CD14-positive monocyte (primary cell): Measurements from ENCODE around the gene LGI4. TPM values are rescaled to one million over a fixed set of nuclear protein-coding genes. Genes with fewer than 3 reads are reported as not detected.

Experiments
- DNase-seq, 3 donors: peaks; one replicate each; pipeline ENCODE4 v3.0.0-alpha.2; 2011 to 2022
- H2AFZ ChIP-seq: 2 replicates; pipeline ENCODE4 v1.6.0; 2012; ENCODE audit warnings: mild to moderate bottlenecking, low read depth, low read length, inconsistent platforms; ENCODE audit not compliant: insufficient read depth, poor library complexity, severe bottlenecking
- H3K27ac ChIP-seq, 2 donors: 1 replicate in 1 of 2; 2 replicates in 1 of 2; pipeline ENCODE4 v1.5.1; 2012 to 2013; ENCODE audit warnings: low read length in 2 of 2, control low read depth in 1 of 2, inconsistent platforms in 1 of 2, low read depth in 1 of 2, mild to moderate bottlenecking in 1 of 2
- H3K27me3 ChIP-seq, 2 donors: one replicate each; pipeline versions ENCODE4 v1.6.0 to v1.6.1; 2011 to 2013; ENCODE audit warnings: low read length in 2 of 2; ENCODE audit not compliant: control insufficient read depth in 2 of 2, insufficient read depth in 2 of 2
- H3K36me3 ChIP-seq, 2 donors: replicated peaks in 1 of 2; 1 replicate in 1 of 2; 2 replicates in 1 of 2; pipeline versions ENCODE4 v1.5.1 to v1.6.1; 2012 to 2013; ENCODE audit warnings: low read length in 2 of 2, control low read depth in 1 of 2, inconsistent platforms in 1 of 2, mild to moderate bottlenecking in 1 of 2; ENCODE audit not compliant: insufficient read depth in 2 of 2, control insufficient read depth in 1 of 2
- H3K4me1 ChIP-seq, 2 donors: 1 replicate in 1 of 2; 2 replicates in 1 of 2; pipeline versions ENCODE4 v1.5.1 to v1.6.1; 2012 to 2013; ENCODE audit warnings: low read length in 2 of 2, control low read depth in 1 of 2, inconsistent platforms in 1 of 2, mild to moderate bottlenecking in 1 of 2, moderate library complexity in 1 of 2; ENCODE audit not compliant: insufficient read depth in 2 of 2, control insufficient read depth in 1 of 2
- H3K4me2 ChIP-seq: replicated peaks from 2 replicates; pipeline ENCODE3; 2012; ENCODE audit warnings: low read length, moderate library complexity, mild to moderate bottlenecking; ENCODE audit not compliant: poor library complexity, severe bottlenecking; ENCODE audit errors: extremely low read depth
- H3K4me3 ChIP-seq, 3 experiments: fragments of 200-600 bp in 1 of 3; sonication (generic) in 1 of 3; replicated peaks in 1 of 3; 1 replicate in 2 of 3; 2 replicates in 1 of 3; pipeline ENCODE4 v1.5.1; 2011 to 2013; ENCODE audit warnings: low read length in 3 of 3, mild to moderate bottlenecking in 3 of 3, control low read depth in 2 of 3, low read depth in 2 of 3, inconsistent platforms in 1 of 3, moderate library complexity in 1 of 3
- H3K79me2 ChIP-seq: 2 replicates; pipeline ENCODE4 v1.6.0; 2012; ENCODE audit warnings: mild to moderate bottlenecking, control low read depth, inconsistent platforms, low read length, moderate library complexity; ENCODE audit not compliant: insufficient read depth
- H3K9ac ChIP-seq: 2 replicates; pipeline ENCODE4 v1.6.0; 2017; ENCODE audit warnings: low read length, mild to moderate bottlenecking; ENCODE audit not compliant: insufficient read depth, poor library complexity, severe bottlenecking
- H3K9me3 ChIP-seq, 2 donors: replicated peaks in 1 of 2; 1 replicate in 1 of 2; 2 replicates in 1 of 2; pipeline versions ENCODE4 v1.5.1 to v1.6.1; 2012 to 2013; ENCODE audit warnings: low read length in 2 of 2, control low read depth in 1 of 2; ENCODE audit not compliant: control insufficient read depth in 1 of 2, insufficient read depth in 1 of 2
- H4K20me1 ChIP-seq: 2 replicates; pipeline ENCODE4 v1.6.0; 2012; ENCODE audit warnings: mild to moderate bottlenecking, low read length, control low read depth, moderate library complexity; ENCODE audit not compliant: insufficient read depth
- H3K27ac Mint-ChIP-seq, 7 donors: one replicate each; pipeline ENCODE4 v1.8.0; 2020; ENCODE audit warnings: mild to moderate bottlenecking in 7 of 7, mixed read lengths in 7 of 7, moderate library complexity in 6 of 7, inconsistent platforms in 2 of 7
- H3K27me3 Mint-ChIP-seq, 3 donors: one replicate each; pipeline ENCODE4 v1.8.0; 2021 to 2022; ENCODE audit warnings: low read depth in 3 of 3, mild to moderate bottlenecking in 3 of 3, mixed read lengths in 3 of 3, moderate library complexity in 3 of 3, inconsistent platforms in 1 of 3
- H3K36me3 Mint-ChIP-seq, 2 donors: one replicate each; pipeline ENCODE4 v1.8.0; 2020; ENCODE audit warnings: mixed read lengths in 2 of 2, inconsistent platforms in 1 of 2, mild to moderate bottlenecking in 1 of 2
- H3K4me1 Mint-ChIP-seq: one replicate; pipeline ENCODE4 v1.8.0; 2020; ENCODE audit warnings: mild to moderate bottlenecking, mixed read lengths
- H3K4me3 Mint-ChIP-seq, 2 donors: one replicate each; pipeline ENCODE4 v1.8.0; 2020; ENCODE audit warnings: mild to moderate bottlenecking in 2 of 2, mixed read lengths in 2 of 2, moderate library complexity in 1 of 2
- H3K9me3 Mint-ChIP-seq, 7 donors: one replicate each; pipeline ENCODE4 v1.8.0; 2020 to 2022; ENCODE audit warnings: mixed read lengths in 7 of 7, mild to moderate bottlenecking in 6 of 7, moderate library complexity in 6 of 7, inconsistent platforms in 2 of 7
- CTCF ChIP-seq: fragments of 200-600 bp; IDR thresholded peaks from one replicate; pipeline ENCODE4 v1.8.0; 2022; ENCODE audit warnings: antibody characterized with exemption, mild to moderate bottlenecking
- WGBS: methylation state at CpG from one replicate; pipeline ENCODE4 v1.1.5; 2013; ENCODE audit warnings: missing lambda C conversion rate; ENCODE audit not compliant: insufficient coverage; 5-methylcytosine and 5-hydroxymethylcytosine counted together
- intact Hi-C, 2 donors: fragments of 100-400 bp; cut with micrococcal nuclease; formaldehyde crosslinking; loops; one replicate each; pipeline versions ENCODE4 v1.15.0 to v1.15.1; 2023
- polyA plus RNA-seq, 3 donors: library from polyadenylated mRNA; depleted of rRNA in 1 of 3; unstranded in 2 of 3; stranded (reverse) in 1 of 3; fragments of 300-500 nt in 2 of 3; fragments of >200 nt in 1 of 3; fragmentation: Illumina TruSeq in 2 of 3; gene quantifications; 1 replicate in 2 of 3; 2 replicates in 1 of 3; pipeline ENCODE4 v1.2.3, GENCODE V29; 2012 to 2021

The LGI4 gene
- polyA plus RNA-seq, 3 donors: 1.1 TPM; not detected in 2

GRCh38 chr19:35079826-35080225 is 55.0 kb downstream of the LGI4 start:
- Mint-ChIP-seq H3K27me3 (peaks cover 3 to 10% (median 8%) of the 10 kb centered on the region in 3 donors), H3K4me3 (no peak overlapping the region), H3K4me1 (no peaks in the 10 kb centered on the region), H3K27ac (no peak overlapping the region), H3K9me3 (no peaks in the 10 kb centered on the region), H3K36me3 (no peaks in the 10 kb centered on the region)
- Histone ChIP-seq H3K27ac (no peak overlapping the region), H3K9ac (no peak overlapping the region), H3K4me1 (no peaks in the 10 kb centered on the region), H4K20me1 (no peaks in the 10 kb centered on the region), H3K9me3 (no peaks in the 10 kb centered on the region), H3K79me2 (no peaks in the 10 kb centered on the region), H3K27me3 (no peaks in the 10 kb centered on the region), H3K4me2 (no peak overlapping the region), H3K4me3 (no peak overlapping the region), H3K36me3 (no peaks in the 10 kb centered on the region), H2AFZ (no peak overlapping the region)
- WGBS: 87% methylated on average over 12 of the region's 14 CpGs
- intact Hi-C loops: no loop called here
- no peak for DNase-seq
- TF ChIP-seq CTCF: no peak

DNA sequence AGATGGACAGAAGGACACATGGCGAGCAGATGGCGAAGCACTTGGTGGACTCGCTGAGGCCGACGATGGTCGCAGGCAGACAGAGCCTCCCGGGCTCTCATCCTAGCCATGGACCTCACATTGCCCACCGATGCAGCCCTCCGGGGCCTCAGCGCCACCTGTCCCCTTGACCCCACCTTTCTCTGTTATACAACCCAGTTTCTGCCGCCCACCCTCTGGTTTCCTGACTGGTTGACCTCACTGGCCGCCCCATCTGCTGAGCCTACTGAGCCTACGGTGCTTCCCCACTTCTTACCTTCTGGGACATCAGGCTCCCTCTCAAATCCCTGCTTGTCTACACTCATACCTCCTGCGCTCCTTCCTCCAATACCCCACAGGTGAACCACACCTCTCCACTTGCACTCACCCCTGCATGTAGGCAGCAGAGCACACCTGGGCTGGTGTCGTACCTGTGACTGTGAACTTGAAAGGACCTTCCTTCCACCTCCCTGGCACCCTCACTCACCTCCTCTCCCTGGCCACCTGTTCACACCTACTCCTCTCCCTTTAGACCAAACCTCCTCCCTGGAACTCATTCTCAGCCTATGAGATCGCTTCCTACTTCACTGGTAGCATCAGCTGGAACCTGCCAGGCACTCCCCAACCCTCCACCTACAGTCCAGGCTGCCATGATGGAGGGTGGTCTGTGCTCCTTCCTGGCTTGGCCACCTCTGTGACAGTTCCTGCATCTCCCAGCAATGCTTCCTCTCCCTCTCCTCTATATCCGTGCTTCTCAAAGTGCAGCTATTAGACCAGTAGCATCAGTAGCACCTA is 57.2 kb downstream of the LGI4 start:
- Histone ChIP-seq H3K27me3 (no peaks in the 10 kb centered on the region), H4K20me1 (no peaks in the 10 kb centered on the region), H3K9ac (no peak overlapping the region), H3K4me1 (no peaks in the 10 kb centered on the region), H3K36me3 (no peaks in the 10 kb centered on the region), H2AFZ (no peak overlapping the region), H3K79me2 (no peaks in the 10 kb centered on the region), H3K4me3 (no peak overlapping the region), H3K4me2 (no peak overlapping the region), H3K9me3 (no peaks in the 10 kb centered on the region), H3K27ac (no peak overlapping the region)
- H3K36me3 Mint-ChIP-seq: no peaks in the 10 kb centered on the region
- H3K4me1 Mint-ChIP-seq: no peaks in the 10 kb centered on the region
- no peak overlapping the region for H3K4me3 Mint-ChIP-seq
- no peak for TF ChIP-seq CTCF
- intact Hi-C loops: no loop called here
- 97% methylated on average over 15 of the region's 17 CpGs for WGBS
- no peaks in the 10 kb centered on the region for H3K9me3 Mint-ChIP-seq
- DNase-seq: no peak
- peaks cover 3 to 8% (median 6%) of the 10 kb centered on the region in 3 donors for H3K27me3 Mint-ChIP-seq
- H3K27ac Mint-ChIP-seq: peak overlapping the region in 1 of 7 donors; percentile 31
